LNCAP (cell line): ENCODE measurements around the gene TCTN2.

Experiments
- CTCF ChIP-seq: fragments of 450-650 bp; IDR thresholded peaks from 2 replicates; pipeline ENCODE4 v1.5.1; 2017; ENCODE audit warnings: mild to moderate bottlenecking

The TCTN2 gene

GRCh38 chr12:123675436-123675835 is 4.5 kb downstream of the TCTN2 start:
- TF ChIP-seq CTCF: no peak

- TF ChIP-seq CTCF: no peak
These were observed 5.9 kb downstream of the TCTN2 start for GRCh38 chr12:123676616-123677320.

- no peak for TF ChIP-seq CTCF
These were observed 8.1 kb downstream of the TCTN2 start for GRCh38 chr12:123678981-123679380.

GRCh38 chr12:123681605-123682004 is 10.7 kb downstream of the TCTN2 start:
- no peak for TF ChIP-seq CTCF

- no peak for TF ChIP-seq CTCF
These were observed 13.1 kb downstream of the TCTN2 start for GRCh38 chr12:123683964-123684363.

- TF ChIP-seq CTCF: no peak
These were observed 15.8 kb downstream of the TCTN2 start for GRCh38 chr12:123686636-123687190.

GRCh38 chr12:123690191-123690840 is 19.4 kb downstream of the TCTN2 start:
- TF ChIP-seq CTCF: no peak
